T-helper 22 cell (primary cell): ENCODE measurements around the gene MMP1.

Experiments used
- DNase-seq: peaks from one replicate; pipeline ENCODE4 v3.0.0-alpha.2; 2020; ENCODE audit warnings: low read depth

The MMP1 gene

DNA sequence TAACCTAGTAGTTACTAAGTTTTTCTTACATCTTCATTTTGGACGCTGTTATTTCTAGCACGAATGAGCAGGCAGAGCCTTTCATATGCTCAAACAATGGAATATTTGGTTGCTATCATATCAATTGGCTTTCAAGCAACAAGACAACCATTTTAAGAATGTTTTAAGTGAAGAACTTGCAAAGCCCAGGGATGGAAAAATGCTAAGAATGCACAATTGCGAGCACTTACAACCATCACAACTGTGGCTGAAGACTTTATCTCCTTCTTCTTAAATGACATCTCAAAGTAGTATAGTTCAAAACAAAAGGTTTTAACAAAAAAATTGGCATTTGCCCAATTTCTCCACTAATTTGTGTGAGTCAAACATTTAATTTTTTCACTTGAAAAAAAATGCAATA is 8.3 kb upstream of the MMP1 start:
- DNase-seq: no peak

DNA sequence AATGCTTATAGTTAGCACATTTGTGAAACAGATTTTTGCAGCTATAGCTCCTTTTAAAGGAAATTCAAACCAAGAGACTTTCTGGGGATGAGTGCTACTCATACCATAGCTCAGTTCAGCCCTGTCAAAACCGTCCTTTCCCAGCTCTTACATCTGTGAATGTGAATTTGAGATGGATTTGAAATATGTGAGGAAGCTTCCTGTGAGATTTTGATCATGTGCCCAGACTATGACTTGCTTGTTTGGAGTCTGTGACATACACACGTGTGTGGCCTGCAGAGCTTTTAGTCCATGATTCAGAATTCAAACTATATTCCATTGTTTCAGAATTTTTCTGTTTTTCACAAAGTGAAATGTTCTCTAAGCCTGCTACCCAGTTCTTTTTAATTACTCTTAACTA is 4.4 kb upstream of the MMP1 start:
- DNase-seq: no peak

DNA sequence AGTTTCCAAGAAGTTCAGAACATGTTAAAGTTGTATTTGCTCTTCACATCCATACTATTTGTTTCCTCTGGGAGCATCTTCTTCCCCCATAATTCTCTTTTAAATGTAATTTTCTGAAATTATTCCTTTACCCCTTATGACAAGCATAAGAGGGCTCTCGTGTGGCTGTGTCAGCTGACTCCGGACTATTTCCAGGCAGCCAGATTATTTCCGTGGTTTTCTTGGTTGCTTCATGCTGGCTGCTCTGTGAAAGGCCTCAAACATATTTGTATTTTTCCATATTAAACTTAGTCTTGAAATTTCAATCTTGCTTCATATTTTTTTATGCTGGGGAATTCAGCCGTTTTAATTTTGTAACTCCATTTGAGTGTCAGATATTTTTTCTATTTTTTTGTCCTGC is 2.8 kb upstream of the MMP1 start:
- no peak for DNase-seq

DNA sequence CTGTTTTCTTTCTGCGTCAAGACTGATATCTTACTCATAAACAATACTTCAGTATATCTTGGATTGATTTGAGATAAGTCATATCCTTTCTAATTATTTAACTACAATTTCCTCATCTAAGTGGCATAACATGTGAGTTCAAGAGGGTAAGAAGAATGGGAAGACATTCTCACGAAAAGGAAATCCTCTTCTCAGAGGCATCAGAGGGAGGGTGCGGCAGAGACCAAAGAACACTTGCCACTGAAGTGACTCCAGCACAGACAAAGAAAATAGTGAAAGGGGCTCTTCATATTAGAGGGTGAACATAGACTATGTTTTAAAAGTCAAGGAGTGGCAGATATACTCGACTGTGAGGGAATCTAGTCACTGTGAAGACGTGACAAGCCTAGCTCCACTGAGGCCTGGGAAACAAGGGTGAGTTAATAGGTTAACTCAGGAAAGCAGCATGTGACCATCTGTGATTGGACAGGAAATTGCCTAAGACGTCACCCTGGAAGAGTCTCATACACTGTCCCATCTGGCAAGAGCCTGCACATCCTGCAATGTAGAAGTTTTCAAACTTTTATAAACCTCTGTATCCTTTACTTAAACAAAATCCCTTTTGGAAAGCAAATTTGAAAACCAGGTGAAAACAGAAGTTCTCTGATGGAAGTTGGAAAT is 1.9 kb upstream of the MMP1 start:
- DNase-seq: no peak

DNA sequence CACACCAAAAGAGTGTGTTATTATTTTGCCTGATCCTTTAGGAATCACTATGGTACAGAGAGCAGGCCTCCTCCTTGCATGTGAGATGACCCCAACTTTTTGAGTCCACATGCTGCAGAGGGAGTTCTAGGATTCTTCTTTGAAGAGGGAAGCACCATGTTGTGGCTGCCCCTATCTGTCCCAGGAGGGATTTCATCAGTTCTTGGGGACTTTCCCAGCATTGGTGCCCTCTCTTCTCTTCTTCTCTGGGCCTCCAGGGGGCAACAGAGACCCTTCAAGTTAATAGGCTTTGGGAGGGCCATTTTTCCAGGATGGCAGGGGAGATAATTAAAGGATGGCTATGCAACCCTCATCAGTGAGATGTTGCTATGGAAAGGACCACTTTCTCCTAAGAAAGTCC is 3.6 kb downstream of the MMP1 start:
- no peak for DNase-seq

DNA sequence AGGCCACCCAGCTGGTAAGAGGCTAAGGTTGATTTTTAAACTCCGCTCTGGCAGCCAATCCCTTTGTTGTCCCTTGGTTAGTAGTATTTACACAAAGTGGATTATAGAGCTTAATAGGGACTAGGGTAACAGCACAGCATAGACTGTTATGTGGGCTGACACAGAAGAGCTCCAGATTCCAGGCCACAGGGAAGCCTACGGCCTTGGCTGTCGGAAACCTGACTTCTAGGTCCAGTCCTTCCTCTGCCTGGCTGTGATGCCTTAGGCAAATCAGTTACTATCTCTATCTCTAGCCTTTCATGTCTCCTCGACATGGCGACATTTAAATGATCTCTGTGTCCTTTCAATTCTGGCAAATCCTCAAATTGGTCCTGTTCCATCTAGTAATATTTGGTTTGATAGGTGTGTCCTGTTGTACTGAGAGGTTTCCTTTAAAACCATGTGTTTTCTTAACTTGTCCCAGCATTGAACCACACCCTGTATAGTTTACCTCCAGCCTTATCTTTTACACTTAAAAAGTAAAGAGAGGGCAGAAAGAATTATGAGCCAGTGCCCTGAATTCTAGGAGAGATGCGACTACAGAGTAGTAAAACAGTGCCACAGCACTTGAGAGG is 4.2 kb downstream of the MMP1 start:
- DNase-seq: no peak

DNA sequence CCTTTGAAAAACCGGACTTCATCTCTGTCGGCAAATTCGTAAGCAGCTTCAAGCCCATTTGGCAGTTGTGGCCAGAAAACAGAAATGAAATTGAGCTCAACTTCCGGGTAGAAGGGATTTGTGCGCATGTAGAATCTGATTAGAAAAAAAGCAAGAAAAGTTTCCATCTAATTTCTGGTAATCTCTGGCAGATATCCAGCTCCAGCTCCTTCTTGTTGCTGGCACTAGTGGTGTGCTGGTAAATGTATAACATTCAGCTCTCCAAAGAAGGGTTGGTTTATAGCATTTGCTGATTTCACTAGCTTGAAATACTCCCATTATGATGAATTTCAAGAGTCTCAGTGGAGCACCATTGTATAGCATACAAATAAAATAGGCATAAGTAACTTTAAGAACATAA is 5.4 kb downstream of the MMP1 start:
- no peak for DNase-seq

DNA sequence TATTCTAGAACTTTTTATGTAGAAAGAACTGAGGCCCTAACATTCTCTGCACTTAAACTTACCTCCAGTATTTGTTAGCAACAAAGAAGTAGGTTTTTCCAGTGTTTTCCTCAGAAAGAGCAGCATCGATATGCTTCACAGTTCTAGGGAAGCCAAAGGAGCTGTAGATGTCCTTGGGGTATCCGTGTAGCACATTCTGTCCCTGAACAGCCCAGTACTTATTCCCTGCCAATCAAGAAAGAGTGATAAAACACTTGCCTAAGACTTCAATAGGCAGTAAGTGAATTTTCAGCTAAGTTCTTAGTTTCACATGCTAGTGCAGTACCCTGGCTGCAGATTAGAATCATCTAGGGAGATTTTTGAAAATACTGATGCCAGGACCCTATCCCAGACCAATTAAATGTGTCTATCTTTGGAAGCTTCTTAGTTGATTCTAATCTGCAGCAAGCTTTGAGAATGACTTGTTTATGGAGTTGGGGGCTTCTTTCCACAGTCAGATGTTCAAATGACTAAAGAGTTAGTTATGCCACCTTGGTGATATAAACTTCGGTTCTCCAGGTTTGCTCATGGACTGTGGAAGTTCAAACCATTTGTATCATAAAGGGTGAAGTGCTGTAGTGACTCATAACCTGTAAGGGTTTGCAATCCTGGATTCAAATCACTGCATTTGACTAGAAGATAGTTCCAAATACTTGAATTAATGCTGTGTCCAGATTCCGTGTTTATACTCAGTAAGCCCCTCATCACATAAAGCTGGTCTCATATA is 6.5 kb downstream of the MMP1 start:
- DNase-seq: no peak

DNA sequence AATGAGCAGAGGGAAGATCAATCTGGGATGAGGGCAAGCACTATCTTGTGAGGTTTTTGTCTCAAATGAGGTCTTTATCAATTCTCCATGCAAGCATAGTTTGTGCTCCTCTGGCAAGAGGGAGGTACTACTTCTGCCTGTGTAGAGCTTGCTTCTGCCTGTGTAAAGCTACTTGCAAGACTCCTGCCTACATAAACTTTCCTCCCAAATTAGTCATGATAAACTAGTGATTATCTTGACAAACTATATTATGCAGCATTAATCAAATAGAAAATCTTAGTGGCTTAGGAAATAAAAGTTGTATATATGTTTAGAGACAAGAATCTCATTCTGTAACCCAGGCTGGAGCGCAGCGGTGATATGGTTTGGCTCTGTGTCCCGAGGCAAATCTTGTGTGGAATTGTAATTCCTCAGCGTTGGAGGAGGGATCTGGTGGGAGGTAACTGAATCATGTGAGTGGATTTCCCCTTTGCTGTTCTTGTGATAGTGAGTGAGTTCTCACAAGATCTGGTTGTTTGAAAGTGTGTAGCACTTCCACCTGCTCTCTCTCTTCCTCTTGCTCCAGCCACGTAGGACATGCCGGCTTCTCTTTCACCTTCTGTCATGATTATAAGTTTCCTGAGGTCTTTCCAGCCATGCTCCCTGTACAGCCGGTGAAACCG is 9.5 kb downstream of the MMP1 start:
- DNase-seq: no peak

DNA sequence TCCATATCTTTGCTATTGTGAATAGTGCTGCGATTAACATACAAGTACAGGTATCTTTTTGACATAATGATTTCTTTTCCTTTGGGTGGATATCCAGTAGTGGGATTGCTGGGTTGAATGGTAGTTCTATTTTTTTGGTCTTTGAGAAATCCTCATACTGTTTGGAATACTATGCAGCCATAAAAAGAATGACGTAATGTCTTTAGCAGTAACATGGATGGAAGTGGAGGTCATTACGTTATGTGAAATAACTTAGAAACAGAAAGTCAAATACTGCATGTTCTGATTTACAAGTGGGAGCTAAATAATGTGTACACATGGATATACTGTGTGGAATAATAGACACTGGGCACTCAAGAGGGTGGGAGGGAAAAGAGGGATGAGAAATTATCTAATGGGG is 13.6 kb downstream of the MMP1 start:
- DNase-seq: no peak

DNA sequence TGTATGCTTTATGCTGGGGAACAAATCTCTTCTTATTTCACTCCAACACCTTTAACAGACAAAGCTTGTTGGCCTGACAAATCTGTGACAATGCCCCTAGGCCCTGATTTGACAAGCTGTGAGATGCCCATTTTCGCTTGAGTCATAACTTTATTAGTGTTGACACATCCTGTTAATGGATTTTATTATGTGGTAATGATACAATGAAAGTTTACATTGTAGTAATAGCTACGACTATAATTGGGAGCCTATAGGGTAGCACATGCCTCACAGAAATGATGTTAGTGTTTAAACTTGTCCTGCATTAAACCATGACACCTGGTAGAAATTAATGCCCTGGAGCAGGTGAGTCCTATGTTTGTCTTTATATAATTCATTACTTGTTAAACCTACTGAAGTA is 14.2 kb downstream of the MMP1 start:
- DNase-seq: no peak

DNA sequence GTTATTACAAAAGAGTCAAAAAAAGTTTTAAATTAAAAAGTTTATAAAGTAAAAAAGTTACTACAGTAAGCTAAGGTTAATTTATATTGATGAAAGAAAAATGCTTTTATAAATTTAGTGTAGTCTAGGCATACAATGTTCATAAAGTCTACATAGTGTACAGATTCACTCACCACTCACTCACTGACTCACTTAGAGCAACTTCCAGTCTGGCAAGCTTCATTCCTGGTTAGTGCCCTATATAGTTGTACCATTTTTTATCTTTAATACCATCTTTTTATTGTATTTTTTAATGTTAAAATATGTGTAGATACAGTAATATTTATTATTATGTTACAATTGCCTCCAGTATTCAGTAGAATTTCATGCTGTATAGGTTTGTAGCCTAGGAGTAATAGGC is 14.9 kb downstream of the MMP1 start:
- DNase-seq: no peak

DNA sequence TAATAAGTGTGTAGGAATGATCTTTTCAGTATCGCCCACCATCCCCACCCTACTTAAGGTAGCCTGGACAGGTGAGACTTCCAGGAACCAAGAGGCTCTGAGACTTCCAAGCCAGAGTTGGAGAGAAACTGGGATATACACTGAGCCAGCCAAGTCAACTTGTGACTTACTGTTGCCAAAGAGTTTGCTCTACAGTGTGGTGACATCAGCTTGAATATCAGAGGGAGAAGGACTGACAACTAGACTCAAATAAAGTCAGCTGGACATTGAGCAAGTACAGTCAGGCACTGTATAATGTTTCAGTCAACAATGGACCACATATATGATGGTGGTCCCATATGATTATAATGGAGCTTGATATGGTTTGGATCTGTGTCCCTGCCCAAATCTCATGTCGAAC is 16.3 kb downstream of the MMP1 start:
- no peak for DNase-seq

DNA sequence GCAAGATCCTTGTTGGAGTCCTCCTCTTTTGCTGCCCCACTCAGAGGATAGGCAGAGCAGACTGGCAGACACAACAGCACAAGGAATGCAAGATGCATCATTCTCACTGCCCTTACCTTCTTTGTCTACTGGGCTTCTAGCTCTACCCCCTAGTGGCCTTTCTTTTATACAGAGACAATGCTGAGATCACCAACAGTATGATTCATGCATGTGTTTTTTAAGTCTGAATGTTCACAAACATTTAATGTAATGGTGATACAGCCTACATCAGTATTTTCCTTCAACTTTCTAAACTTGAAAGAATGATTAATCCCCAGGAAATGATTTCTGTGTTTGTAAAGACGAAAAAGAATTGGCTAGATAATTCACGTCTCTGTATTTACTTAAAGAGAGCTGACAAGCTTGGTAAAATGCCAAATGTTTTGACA is 17.5 kb downstream of the MMP1 start, which contains the start of gene MMP10:
Gene MMP10 (minus strand): TSS at position 138 of the 428 bp plus-strand sequence. CDS start 37 bp downstream, at position 101.
- DNase-seq: no peak

DNA sequence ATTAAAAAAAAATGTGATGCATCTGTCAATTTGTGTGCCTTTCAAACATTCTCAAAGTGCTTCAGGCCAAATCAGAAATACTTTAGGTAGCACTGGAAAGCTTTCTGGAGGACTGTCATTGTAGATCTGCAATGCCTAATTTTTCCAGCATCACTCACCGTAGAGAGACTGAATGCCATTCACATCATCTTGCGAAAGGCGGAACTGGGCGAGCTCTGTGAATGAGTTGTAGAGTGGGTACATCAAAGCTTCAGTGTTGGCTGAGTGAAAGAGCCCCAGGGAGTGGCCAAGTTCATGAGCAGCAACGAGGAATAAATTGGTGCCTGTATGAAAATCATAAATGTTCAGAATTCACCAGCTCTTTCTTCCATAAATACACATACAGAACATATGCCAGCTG is 21.5 kb downstream of the MMP1 start:
- DNase-seq: no peak

DNA sequence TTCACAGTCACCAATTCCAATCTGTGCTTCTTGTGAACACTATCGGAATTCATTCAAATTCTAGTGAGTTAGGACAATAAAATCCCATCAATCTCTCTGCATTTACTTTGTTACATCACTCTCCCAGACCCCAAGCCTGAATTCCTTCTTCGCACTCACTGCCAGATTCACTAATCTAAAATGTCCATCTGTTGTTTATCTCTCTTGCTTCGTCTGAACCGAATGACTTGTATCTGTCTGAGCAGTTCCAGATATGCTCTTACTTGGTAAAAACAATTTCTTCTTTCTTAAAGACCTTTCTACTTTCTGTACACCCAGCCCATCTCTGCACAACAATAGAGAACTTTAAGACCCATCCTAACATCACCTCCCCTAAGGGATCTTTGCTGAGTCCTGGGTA is 24.6 kb downstream of the MMP1 start:
- no peak for DNase-seq

DNA sequence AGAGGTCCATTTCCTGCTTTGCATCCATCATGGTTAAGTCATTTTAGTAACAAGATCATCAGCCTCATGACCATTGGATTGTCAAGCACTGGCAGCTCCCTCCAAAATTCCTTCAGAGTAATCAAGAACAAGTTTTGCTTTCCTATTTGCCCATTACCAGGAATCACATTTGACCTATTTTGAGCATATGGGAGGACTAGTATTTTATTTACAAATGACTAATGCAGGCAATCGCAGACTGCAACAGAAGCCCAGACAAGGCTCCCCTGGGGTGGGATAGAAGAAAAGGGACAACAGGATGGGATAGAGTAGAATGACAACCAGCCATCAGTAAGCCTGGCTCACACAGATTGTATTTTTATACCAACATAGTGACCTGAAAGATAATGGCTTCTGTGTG is 26.6 kb downstream of the MMP1 start:
- no peak for DNase-seq

DNA sequence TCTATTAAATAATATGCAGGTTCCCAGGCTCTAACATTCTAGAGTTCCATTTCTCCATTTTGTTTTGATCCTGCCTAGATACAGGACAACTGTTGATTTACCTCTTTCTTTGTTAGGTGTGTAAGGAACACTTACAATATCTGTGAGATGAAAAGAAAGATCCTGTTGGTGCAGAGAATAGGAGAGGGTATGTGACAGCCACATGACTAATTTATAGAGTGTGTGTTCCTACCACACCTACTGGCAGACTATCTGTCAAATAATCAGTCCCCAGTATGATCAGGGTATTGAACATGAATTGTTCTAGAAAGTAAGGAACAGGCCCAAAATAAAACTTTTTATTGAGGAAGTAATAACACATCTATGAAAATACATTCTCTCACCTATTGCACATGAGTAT is 27.8 kb downstream of the MMP1 start:
- no peak for DNase-seq

DNA sequence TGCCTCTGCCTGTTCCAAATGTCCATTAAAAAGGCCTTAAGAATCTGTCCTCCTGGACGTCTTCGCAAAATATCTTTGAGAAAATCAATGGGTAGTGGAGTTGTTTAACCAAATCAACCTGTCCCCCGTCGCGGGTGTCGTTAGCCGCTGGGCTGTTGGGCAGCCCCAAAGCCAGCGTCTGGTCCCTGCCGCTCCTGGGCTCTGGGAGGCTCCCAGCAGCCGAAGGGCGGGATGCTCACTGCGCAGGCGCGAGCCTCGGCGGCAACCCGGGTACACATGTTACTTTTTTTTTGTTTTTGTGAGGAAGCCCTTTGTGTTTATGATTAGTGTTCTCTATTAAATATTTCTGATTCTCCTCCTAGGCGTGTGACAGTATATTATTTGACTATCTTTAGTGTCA is 30.2 kb downstream of the MMP1 start:
- DNase-seq: no peak

DNA sequence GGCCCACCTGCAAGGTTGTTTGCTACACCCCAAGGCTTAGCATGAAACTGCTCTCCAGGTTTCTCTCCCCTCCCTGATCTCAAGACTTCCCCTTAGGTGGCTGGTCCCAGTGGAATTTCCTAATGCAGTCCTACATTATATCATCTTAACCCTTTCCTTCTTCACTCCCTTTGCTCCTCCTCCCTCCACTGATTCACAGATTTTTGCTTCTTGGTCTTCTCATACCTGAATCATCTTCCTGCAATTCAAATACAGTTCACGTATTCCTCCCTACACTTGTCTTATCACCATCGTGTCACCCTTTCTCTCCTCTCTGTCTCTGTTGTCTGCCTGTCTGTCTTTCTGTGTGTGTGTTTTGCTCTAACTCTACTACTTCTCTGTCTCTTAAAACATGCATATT is 34.5 kb downstream of the MMP1 start:
- no peak for DNase-seq

DNA sequence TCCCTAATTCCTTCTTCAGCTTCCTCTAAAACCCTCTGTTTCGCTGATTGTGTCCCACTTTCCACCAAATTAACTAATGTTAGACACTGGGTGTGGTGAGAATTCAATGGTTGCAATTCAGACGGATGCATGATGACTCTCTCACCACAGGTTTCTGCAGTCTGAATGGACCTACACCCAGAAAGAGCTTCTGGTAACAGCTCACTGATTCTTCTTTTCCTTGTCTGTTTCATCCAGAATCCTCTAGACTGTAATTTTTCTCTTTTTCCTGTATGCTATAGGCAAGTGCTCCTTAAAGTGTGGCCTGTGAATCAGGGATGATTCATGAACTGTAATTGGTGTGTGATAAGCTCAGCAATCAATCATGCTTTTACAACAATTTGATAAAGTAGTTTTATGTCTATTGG is 35.6 kb downstream of the MMP1 start:
- no peak for DNase-seq

DNA sequence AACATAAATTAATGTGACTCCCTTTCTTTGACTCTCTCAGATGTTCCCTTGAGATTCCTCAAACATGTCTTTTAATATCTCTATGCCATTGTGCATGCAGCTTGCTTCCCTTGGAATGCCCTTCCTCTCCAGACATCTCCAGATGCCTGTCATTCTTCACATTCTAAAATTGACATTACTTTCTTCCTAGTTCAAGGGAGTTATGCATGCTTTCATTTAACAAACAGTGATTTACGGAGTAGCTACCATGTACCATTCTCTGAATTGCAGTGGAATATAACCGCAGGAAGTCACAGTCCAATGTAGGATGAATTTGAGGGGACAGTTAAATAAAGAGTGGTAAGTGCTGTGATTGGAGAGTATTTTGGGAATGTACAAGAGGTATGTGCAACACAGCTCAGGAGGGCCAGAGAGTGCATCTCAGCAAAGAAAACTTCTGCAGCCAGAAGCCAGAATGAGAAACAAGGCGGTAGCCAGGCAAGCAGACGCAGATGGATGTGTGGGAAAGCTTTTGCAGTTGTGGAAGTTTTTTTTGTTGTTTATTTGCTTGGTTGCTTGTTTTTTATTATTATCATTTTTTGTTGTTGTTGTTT is 36.2 kb downstream of the MMP1 start:
- DNase-seq: no peak
